Renal cortex interstitium (tissue), 11 donors: ENCODE measurements around the gene LRRC36. TPM values are rescaled to one million over a fixed set of nuclear protein-coding genes. Genes with fewer than 3 reads are reported as not detected.

Source experiments
- DNase-seq, 11 donors: peaks; one replicate each; pipeline ENCODE4 v3.0.0-alpha.2; 2013; ENCODE audit warnings: low read depth in 9 of 11, low spot score in 4 of 11; ENCODE audit errors: extremely low read depth in 1 of 11
- polyA plus RNA-seq, 3 donors: library from polyadenylated mRNA; unstranded; fragments of 120-200 nt; gene quantifications; one replicate each; pipeline ENCODE4 v1.2.1, GENCODE V29; 2013; ENCODE audit not compliant: insufficient read length in 3 of 3

The LRRC36 gene
- polyA plus RNA-seq, 3 donors = 3.2 to 11.5 (median 4.6) TPM

DNA sequence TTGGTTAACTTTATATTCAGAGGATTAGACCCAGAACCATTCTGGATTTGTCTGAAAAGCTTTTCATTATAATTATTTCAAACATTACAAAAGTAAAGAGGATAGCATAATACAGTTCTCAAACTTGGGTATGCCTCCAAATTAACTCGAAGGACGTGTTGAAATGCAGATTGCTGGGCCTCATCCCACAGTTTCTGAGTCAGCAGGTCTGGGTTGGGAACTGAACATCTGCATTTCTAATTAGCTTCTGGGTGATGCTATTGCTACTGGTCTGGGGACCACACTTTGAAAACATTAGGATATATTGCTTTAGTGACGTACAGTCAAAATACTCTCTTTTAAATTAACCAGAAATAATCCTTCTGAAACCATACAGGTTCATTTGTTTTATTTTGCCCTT lies 56.7 kb downstream of the LRRC36 start:
- no peak for DNase-seq

DNA sequence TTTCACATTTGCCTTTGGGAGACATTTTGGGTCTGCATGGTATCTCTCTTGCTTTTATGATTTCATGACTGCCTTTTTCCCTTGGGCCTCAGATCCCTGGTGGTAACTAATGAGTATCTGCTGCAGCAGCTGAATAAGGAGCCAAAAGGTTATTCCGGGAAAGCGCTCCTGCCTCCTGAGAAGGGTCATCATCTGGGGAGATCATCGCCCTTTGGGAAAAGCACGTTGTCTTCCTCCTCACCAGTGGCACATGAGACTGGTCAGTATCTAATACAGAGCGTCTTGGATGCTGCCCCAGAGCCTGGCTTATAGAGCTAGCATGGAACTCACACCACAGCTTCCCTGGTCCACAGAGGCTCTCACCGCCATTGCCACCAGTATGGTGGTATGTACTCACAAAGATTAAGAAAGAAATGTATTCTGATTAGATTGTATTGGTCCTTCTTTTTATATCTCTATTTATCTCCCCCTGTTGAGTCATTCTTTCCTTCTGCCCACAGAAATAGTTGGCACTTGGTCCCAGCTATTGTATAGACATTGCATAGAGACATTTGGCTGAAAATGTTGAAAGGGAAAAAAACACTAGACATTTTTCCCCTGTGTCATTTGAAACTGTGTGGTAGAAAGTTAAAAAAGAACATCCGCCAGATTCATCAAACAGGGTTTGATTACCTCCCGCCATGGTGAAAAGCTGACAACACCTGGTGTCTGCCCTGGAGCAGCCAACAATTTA lies 58.3 kb downstream of the LRRC36 start:
- DNase-seq = no peak

DNA sequence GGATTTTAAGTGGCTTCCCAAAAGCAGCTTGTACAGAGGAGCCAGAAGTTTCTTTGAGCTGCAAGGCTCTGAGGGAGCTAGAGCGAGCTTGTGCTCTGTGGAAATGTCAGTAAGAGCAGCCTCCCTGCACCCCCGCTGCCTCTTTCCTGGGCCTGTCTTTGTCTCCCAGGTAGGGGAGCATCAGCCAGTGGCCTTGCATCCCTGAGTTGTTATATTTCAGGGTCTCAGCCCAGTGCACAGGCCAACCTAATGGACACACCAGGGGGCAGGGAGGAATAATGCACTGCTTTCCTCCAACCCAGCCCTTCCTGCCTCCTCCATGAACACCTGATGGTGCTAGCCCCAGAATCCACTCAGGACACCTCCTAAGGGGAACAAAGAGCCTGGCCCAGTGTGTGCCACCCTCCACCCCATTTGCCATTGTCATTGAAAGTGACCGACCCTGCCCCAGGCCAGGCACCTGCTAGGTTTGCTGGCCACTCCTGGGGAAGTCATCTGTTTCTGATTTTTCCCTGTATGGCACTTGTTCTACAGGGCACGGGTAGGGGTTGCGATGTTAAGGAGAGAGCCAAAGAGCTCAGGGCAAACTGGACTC lies 60.3 kb downstream of the LRRC36 start:
- DNase-seq = no peak

DNA sequence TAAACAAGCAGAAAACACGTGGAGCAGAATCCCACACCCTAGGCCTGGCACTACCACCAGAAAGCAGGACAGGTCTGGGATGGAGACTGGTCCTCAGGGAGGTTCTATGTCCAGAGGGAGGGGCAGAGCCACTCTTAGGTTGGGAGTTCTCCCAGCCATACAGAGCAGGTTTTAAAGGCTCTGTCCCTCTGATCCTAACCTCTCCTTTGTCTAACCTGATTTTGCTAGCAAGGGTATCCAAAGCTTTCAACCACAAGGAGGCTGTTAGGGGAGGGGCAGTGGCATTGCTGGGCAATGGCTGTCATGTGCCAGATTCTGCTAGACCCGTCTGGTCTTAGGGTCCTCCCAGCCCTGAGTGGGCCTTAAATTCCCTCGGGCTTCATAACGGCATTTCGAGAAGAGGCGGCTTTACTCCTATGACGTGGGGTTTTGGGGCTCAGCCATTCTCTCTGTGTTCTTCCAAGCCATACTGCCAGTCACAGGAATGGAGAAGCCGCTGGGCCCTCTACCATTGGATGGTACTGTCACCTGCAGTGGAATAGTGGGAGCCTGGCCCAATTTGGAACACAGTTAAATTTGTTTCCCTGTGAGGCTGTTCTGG lies 61.0 kb downstream of the LRRC36 start:
- no peak for DNase-seq

DNA sequence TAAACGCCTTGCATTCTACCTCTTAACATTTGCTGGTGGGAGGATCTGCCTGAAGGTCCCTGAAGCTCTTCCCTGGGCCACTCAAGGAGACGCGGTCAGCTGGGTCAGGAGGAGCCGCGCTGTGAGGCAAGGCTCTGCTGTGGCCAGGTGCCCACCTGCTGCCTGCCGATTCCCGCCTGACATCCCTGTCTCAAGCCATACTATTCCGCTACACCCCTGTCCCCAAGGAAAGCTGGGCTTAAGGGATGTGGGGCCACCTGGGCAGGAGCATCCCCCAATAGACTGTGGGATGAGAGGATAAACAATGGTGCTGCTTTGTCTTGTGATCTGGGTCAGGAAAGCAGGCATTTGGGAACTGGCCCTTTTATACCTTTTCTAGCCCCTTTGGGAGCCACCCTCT lies 61.6 kb downstream of the LRRC36 start:
- no peak for DNase-seq

DNA sequence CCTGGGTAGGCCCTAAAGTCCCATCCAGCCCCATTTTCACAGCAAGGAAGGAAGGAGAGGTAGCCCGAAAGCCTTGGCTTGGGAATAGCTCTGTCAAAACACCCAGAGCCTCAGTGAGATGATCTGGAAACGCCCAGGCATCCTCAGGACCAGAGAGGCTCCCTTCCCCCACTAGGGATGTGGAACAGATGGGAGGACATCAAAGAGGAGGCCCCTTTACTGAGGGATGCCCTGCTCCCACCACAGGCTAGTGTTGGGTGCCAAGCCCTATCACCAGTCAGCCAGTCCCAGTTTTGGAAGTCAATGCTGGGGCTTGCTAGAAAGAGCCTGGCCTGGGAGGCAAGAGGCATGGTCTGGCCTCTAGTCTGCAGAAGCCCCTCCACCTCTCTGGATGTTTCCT lies 62.0 kb downstream of the LRRC36 start:
- DNase-seq = no peak

DNA sequence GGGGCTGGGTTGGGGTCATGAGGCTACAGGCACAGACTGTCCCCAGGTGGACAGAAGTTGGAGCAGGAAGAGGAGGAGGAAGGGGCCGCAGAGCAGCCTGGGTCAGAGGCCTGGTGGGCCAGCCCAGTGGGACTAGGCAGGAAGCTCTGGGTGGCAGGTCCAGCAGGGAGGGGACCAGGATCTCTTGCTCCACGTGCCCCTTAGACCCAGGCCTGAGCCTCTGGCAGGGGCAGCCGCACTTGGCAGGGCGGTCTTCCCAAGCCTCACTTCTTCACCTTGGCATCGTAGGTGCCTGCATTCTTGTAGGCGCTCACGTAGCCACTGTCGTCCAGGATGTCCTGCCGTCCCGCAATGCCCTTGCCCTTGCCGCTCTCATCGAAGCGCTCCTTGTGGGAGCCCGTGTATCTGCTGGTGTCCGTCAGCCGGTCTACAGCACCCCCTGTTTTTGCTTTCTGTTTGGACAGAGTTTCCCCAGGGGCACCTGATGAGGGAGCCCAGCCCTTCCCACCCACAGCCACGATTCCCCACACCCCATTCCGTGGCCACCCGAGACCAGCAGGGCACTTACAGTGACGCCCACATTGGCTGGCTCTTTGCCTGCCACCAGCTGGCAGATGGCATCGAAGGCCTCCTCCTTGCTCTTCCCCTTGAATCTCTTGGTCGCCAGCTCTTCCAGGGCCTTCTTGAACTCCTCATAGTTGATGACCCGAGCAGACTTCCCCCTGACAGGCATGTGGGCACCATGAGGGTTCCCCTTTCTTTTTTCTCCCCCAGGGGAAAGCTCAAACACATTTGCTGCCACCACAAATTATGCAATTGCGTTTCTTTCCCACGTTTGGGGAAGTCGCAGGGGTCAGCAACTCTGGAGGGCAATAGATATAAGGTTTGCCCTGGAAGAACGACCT lies 63.5 kb downstream of the LRRC36 start:
- no peak for DNase-seq

DNA sequence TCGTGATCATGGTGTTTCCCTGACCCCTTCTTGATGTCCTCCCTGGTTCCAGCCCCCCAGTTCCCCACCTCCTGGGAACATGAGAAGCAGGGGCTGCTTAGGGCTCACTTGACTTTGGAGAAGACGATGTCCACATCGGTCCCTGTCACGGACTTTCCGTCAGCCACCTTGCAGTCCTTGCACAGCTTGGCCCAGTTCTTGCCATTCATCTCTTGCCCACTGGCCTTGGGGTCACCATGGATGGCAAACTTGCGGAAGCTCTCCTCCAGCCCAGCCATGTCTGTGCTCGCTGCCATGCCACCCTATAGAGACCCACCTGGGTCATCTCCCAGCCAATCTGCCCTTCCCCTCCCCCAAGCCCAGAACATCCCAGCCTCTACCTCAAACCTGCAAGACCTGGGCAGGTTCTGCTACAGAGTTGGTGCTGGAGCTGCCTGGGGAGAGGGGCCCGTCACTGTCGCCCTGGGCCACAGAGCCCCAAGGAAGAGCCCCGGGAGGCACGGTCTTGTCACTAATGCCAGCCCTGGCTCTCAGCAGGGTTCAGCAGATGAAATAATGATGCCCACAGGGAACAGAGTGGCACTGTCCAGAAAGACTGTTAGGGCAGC lies 64.3 kb downstream of the LRRC36 start:
- DNase-seq = no peak

DNA sequence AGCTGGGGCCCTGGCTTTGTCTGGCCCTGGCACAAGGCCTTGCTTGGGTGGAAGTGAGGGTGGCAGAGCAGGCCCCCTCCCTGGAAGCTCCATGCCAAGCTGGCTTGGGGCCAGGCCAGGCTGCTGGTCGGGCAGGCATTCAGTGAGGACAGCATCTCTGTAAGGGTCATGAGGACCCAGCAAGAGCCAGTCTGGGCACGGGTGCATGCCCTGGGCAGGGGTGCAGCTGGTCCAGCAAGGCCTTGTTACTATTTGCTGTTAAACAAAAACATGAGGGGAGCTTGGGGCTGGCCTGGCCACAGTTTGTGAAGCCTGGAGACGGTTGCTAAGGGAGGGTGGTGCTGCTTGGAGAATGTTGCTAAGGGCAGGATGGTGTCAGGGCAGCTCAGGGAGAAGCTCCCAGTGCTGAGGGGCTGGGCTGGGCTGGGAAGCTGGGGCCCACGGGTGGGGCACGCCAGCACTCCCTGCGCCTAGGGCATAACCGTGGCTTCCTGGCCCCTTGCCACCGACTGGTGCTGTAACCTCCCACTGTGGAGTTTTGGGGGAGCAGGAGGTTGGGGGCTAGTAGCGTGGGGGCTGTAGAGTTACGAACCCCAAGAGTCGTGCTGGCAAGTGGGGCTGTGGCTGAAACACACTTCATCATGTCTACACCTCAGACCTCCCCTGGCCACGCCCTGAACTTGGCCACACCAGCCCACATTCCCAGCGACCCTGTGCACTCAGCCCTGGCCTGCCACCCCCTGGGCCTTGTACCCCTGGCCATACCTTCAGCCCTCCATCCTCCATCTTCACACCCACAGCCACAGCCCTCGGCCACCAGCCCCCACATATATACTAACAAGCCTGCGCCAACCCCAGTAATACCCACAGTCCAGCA lies 65.0 kb downstream of the LRRC36 start:
- no peak for DNase-seq

DNA sequence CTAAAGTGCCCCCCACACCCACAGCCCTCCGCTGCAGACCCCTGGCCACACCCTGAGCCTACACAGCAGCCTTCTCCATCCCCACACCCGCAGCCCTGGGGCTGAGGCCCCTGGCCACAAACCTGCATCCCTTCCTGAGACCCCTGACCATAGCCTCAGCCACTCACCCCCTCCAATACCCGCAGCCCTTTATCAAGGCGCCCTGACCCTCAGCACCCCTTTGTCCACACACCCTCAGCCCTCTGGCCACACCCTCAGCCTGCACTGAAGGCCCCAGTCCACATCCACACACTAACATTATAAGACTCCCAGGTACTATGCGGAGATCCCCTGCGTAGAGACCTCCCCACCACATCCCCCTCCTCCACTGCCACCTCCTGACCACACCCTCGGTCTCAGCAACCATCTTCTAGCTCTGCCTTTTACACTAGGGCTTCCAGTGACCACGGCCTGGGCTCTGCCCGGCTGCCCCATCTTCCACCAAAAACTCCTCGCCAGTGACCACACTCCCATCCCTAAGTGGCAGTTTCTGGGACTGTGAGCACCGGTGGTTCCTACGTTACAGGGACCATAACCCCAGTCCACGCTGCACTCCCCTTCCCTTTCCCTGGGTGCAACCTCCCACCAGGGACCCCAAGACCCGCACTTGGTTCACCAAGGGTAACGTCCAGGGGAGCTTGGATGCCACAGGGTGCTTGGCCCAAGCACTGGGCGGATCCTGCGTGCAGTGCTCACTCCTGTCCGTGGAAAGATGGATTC lies 65.9 kb downstream of the LRRC36 start:
- DNase-seq = no peak

DNA sequence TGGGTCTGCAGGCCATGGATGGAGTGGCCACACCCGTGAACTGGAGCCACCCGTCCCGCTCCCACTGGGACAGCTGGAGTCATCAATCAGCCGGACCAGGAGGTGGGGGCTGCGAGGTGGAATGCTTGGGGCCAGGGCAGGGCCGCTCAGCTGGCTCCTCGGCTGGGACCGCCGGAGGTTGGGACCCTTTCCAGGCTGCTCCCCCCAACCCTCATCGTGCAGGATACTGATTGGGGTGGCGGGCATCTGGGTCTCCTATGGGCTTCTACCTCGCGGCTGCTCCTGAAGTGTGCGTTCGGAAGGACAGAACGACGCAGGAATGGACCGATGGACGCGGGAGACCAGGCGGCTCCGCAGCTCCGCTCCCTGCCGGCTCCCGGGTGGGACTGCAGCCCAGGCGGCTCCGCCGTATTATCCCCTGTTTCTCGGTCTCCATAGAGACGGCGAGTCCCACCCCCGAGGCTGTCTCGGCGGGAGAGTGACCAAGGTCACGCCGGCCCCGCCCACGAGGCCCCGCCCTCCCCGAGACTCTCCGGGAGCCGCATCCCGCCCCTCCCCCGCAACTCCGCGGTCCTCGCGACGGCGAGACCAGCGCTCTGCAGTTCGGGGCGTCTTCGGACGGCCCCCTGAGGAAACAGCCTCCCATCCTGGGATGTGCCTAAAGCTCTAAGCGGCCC lies 66.6 kb downstream of the LRRC36 start, which contains the start of gene TPPP3:
Gene TPPP3 (minus strand): TSS at position 388 of the 677 bp plus-strand sequence. CDS start 2,387 bp downstream, outside the sequence.
- DNase-seq = peak in 8 of 11 donors; percentile 76 to 86 (median 82)

DNA sequence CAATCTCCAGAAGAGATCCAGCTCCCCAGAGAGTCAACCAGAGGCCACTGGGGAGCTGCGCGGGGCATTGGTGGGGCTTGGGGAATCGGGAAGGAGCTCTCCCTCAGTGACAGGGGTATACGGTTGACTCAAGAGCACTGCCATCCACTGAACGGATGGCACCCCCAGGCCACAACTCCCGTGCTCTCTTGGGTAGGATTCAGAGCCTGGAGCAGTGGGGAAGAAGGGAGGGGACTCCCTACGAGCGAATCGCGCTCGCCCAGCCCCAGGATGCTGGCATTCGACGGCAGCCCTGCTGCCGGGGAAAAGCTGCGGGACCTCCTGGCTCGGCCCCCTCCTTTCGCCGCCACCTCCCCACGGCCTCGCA lies 67.2 kb downstream of the LRRC36 start:
- DNase-seq = no peak

DNA sequence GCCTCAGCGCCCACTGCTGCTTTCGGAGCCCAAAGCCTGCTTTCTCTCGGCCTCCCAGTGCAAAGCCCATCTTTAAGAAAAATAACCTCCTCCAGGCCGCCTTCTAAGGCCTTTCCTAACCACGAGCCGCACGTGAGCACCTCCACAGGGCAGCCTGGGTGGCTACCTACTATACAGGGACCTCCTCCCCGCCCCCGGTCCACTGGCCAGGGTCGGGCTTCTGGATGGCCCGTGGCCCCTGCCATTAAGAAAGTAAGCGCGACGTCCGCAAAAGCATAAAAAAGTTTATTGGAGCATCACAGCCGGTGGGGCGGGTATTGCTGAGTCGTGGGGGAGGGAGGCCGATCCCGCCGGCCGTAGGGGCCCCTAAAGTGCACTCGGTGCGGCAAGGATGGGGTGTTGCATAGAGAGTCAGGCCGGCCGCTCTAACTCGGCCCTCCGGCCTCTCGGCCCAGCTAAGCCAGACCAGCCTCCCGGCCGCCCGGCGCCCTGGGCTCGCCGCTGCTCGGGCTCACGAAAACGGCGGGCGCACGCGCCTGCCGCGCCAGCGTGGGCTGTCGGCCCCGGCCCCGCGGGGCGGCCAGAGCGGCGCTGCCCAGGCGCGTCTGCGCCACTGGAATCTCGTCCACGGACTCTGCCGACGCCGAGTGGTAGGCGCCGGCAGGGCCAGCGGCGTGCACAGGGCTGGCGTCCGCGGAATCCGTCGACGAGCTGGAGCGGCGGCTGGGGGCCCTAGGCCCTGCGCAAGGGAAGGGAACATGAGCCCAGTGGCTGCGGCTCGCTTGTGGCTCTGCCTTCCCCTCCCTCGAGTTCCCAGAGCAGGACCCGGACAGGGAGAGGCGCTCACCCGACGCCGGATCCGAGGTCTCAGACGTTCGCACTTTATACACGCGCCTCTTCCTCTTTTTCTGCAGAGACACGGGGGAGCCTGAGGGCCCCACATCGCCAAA lies 67.8 kb downstream of the LRRC36 start:
- peak in 1 of 11 donors; percentile 19 for DNase-seq

DNA sequence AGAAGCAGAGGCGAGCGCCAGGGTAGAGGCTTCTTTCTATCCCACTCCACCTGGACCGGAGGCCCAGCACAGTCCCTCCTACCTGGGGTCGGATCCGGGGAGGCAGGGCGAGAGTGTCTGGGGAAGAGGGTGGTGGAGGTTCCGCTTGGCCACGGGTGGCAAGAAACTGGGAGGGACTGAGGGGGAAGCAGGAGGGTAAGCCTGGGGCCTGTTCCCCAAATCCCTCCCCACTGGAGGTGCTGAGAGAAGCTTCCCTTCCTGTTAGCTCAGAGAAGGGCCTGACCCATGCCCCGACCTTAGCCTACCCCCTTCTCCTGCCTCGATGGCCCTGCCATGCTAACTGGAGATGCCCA lies 68.5 kb downstream of the LRRC36 start:
- DNase-seq = no peak

DNA sequence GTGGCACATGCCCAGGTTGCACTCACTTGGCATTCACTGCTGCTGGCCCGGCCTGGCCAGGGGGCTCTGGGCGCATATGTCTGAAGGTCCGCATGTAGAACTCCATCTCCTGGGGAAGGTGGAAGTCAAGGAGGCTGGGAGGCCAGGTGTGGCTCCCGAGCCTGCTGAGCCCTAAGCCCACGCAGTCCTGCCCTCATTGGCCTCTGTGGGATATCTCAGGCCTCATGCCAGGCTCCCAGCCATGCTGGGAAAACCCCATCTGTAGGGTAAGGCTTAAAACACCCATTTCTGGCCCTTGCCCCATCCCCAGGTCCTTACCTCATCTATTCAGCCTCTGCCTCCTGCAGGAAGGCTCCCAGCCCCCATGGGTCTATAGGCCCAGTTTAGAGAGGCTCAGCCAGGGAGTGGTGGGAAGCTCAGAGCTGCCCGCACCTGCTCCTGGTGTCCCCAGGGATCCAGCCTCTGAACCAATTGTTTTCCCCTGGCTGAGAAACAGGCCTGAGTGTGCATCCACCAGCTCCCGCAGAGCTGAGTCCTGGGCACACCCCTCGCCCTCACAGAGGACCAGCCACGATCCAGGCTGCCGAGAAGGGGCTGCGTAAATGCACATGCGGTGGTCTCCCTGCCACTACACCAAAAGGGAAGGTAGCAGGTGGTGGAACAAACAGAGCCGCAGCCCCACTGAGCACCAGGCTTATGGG lies 69.0 kb downstream of the LRRC36 start:
- no peak for DNase-seq
